ENCODE measurements around the gene LRRC3C.

Gene LRRC3C

DNA sequence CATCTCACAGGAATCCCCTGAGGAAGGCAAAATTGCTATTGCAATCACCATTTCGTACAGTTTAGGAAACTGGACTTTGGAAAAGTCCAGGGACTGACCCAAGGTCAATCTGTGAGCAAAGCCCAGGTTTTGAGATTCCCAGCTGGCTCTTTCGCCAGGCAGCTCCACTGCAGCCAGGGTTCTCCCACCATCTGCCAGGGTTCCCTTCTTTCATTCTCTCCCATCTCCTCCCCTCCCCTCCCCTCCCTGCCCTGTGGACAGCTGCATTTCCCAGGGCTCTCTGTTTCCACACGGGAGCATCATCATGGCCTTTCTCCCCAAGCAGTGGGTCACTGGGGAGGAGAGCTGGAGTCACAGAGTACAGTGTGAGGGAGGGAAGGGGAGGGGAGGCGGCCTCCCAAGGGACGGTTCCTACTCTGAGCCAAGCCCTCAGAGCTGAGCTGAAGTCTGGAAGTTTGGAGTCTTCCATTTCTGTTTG, 23.4 kb downstream of the LRRC3C start:
- no peak for FAIRE-seq

DNA sequence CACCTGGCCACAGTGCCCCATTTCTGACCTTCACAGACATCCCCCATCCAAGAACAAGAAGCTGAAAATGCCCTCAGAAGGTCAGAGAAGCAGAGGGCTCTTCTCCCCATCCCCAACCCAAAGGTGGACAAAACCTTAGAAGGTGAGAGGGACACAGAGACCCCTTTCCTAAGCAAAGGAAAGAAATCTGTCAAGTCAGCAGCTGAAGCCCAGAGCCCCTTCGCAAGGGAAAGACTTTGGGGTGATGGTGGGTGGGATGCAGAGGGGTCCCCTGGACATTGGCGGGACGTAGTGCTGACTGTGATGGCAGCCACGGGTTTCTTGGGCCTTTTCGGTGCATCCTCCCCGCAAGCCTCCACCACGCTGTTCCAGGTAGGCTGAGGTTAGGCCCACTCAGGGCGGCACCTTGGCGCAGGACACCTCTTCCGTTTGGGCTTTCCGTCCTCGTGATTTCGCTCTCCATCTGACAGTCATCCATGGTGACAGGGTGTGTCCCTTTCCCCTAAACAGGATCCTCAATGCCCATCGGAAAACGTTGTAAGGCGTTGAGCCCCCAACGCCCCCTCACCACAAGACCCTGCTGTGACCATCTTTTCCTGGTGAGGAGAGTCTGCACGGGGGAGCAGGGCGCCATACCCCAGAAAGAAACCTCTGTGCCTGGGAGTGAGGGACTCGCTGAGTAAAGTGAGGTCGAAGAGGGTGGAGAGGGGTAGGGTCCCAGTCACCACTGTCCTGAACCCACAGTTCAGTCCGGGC, 24.6 kb downstream of the LRRC3C start:
- FAIRE-seq, result no peak

DNA sequence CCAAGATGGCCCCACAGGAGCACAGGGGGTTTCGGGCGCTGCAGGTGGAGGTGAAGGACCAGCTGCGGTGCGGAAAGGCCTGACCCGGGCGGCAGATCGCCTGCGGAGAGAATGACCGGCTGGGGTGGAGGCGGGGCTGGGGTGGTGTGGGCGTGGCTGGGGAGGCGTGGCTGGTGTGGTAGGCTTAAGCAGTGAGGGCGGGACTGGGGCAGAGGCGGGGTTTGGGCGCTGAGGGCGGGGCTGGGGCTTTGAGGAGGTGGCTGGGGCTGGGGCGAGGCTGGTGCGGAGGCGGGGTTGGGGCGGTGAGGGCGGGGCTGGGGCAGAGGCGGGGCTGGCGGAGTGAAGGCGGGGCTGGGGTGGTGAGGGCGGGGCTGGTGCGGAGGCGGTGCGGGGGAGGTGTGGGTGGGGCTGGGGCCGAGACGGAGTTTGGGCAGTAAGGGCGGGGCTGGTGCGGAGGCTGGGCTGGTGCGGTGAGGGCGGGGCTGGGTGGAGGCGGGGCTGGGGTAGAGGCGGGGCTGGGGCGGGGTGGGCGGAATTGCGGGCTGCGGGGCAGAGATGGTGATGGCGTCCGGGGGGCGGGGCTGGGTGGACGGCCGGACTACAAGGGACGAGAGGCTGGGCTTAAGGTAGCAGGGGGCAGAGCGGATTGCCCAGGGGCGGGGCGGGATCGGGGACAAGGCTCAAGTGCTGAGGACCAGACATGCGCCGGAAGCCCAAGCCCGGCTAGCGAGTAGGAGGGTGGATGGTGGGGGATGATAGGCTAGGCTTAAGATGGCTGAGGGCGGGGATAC, 25.3 kb downstream of the LRRC3C start:
- peak; percentile 48 for FAIRE-seq

DNA sequence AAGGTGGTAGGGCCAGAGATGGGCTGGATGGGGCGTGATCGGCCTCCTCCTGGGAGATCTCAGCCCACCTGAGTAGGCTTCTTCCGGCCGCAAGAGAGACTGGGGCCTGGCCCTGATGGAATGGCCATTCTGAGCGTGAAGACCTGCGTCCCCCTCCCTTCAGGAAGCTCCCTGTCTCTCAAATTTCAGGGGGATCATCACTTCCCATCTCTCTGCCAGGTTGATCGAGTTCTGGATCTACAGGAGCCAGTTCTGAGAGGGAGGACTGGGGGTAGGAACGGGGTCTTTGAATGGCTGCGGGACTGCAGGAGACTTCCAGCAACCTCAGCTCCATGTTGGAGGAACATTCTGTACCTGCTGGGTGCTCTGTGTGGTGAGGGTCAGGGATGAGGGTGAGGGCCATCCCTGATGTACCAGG, 25.9 kb downstream of the LRRC3C start:
- no peak for FAIRE-seq

DNA sequence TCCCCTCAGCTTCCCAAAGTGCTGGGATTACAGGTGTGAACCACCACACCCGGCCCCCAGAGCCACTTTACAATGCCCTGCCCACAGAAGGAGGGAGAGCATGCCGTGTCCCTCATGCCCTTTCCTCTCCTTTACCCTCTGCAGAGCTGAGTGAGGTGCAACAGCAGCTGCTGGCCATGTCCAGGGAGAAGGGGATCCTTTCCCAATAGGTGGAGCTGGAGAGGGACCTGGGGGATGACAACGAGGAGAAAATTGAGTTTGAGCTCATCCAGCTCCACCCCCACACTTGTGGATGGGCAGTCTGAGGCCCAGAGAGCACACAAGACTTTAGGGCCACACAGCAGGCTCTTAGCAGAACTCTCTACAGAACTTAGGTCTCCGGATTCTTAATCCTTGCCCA, 27.3 kb downstream of the LRRC3C start:
- FAIRE-seq, result no peak

DNA sequence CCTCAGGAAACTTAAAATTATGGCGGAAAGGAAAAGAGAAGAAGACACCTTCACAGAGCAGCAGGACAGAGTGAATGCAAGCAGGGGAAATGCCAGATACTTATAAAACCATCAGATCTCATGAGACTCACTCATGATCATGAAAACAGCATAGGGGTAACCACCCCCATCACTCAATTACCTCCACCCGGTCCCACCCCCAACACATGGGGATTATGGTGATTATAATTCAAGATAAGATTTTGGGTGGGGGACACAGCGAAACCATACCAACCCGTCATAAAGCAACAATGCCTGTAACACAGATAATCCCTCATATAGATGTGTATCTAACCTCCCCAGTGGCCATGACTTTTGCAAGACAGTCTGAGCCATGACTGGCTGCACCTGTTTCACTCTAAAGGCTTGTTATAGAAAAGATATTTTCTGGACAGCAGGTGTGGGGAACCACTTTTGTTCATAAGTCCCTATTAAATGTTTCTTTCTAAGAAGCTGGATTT, 28.2 kb downstream of the LRRC3C start:
- no peak for FAIRE-seq

DNA sequence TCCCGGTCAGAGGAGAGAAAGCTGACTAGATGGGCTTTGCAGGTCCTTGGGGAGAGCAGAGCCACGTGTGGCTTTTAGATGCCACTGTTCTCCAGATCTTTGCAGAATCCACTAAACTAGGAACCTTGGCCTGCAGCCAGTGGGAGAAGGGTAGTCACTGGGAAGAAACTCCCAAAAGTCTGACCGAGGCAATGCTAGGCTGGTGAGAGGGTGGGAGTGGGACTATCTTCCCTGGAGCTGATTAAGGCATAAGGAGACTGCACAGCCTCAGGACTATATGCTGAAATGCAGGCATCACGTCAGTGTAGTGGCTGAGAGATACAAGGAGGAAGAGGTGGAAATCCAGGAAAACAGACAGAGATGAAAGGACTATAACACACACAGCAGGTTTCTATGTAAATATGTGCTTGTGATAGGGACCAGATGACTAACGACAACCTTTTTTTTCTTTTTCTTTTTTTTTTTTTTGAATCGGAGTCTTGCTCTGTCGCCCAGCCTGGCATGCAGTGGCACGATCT, 33.1 kb downstream of the LRRC3C start:
- FAIRE-seq, result no peak

DNA sequence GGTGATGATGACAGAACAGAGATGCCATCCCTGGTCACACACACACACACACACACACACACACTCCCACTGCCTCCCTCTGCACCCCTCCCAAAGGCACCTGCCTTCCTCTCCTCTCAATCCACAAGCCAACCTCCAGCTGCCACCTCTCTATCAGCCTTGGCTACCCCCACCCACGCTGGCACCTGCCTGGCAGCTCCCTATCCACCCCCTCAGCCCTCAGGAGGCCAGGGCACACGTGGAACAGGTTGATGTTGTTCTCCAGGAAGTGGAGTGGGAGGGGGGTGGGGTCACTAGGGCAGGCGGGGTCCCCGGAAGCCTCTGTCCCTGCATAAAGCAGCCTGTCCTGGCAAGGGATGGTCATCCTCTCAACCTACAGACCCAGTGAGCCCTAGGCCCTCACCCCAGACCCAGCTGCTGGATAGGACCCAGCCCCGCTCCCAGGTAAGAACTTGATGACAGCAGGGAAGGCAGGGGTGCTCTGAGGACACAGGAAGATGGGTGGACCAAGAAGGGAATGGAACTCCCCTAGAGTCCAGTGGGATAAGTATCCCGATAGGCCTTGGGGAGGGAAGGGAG, 35.2 kb downstream of the LRRC3C start, which contains the start of gene GSDMA:
Gene GSDMA, plus strand, starts transcription at position 363 of the 579 bp plus-strand sequence. CDS start 2,684 bp downstream, outside the sequence.
- no peak for FAIRE-seq

DNA sequence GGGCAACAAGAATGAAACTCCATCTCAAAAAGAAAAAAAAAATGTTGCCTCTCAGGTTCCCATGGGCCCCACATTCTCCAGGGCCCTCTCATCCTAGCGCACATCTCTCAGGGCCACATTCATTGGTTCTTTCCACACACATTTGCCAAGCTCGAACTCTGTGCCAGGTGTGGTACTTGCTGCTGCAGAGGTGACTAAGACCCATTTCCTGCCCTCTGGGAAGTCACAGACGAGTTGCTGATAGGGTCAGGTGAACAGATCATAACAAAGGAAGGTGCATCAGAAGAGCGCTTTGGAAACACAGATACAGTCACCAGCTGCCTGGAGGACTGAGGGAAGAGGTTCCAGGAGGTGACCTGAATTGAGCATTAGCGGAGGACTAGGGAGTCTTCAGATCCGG, 36.3 kb downstream of the LRRC3C start:
- FAIRE-seq, result no peak

DNA sequence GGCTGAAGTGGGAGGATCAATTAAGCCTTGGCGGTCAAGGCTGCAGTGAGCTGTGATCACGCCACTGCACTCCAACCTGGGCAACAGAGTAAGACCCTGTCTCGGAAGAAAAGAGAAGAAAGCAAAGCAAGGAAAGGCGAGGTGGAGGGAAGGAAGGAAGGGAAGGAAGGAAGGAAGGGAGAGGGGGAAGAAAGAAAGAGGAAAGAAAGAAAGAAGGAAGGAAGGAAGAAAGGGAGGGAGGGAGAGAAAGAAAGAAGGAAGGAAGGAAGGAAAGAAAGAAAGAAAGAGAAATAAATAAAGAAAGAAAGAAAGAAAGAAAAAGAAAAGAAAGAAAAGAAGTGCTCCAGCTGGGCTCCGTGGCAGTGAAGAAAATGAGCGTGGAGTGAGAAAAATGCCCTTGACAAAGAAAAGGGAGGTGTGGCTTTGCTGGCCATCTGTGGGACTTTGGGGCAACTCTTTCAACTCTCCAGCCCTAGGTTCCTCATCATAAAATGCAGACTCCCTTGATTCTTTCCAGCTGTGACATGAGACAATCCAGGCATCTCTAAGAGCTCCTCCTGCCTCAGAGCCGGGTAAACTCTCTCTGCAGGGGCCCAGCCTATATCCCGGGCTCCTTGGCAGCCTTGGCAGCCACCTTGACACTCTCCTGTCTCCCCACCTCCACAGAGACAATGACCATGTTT, 37.6 kb downstream of the LRRC3C start:
- no peak for FAIRE-seq

DNA sequence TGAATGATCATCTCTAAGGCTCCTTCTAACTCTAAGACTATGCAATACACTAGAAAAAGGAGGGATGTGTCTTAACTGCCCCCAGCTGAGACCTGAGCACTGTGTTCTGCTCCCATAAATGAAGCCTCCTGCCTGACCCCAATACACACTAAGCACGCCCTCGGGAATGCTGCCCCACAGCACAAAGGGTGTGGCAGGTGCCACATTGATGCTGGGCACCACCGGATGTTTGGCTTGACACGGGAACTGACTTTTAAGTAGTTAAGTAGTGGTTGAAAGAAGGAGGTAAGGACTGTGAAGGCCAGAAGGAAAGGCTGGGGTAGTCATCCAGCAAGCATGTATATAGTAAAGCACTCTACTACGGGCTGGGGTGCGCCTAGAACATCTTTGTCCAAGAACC, 39.2 kb downstream of the LRRC3C start:
- FAIRE-seq, result no peak

DNA sequence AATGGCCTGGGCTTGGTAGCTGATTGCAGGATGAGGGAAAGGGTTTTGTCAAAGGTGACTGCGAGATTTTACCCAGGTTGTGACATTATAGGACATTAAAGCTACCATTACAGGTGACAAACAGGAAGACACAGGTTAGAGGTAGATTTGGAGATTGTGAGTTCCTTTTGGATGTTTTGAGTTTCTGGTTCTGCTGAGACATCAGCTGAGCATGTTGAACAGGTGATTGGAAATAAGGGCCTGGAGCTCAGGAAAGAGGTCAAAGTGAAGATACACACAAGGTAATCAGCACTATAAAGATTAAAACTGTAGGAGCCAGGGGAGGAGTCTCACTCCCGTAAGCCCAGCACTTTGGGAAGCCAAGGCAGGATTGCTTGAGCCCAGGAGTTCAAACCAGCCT, 41.2 kb downstream of the LRRC3C start:
- no peak for FAIRE-seq

DNA sequence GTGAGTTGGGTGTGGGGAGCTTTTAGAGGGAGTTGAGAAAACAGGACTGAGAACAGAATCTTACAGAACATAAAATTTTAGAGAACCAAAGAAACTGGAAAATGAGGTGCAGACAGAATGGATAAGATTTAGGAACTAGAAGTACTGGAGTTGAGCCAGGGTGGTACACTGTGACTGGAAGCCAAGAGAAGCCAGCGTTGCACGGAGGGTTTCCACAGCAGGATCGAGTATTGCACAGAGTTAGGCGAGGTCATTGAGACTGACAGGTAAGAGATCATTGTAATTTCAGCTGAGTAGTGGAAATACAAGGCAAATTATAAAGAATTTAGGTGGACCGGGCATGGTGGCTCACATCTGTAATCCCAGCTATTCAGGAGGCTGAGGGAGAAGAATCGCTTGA, 41.8 kb downstream of the LRRC3C start:
- no peak for FAIRE-seq

DNA sequence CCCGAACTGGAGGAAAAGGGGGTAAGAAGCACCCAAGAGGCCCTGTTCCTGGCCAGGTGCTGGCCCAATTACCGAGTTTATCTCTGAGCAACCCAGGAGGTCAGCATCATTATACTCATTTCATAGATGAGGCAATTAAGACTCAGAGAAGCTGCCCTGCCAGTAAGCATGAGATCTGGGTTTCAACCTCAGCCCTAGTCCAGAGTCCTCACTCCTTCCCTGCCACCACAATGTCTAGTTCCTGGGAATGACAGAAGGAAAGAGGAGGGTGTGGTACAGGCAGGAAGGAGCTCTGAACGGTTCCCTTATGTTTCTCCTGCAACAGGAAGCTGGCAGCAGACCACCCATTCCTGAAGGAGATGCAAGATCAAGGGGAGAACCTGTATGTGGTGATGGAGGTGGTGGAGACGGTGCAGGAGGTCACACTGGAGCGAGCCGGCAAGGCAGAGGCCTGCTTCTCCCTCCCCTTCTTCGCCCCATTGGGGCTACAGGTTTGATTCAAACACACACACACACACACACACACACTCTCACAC, 42.7 kb downstream of the LRRC3C start:
- no peak for FAIRE-seq

DNA sequence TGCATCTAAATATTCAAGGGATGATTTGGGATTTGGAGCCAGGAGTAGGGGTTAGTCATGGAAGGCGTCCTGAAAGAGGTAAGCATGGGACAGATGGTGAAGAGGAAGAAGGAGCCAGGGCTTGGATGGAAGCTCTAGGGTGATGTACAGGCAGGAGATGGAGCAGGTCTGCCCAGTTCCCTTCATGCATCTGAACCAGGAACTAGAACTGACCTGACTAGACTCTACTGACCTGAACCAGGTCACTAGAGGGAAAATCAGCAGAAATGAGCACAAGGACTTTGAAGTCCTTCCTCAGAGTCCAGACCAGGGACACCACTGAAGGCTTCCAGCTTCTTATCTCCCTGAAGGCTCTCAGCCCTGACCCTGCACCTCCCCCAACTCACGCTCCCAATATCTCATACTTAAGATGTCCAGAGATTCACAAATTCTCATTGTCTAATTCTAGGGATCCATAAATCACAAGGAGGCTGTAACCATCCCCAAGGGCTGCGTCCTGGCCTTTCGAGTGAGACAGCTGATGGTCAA, 43.6 kb downstream of the LRRC3C start:
- FAIRE-seq, result no peak

DNA sequence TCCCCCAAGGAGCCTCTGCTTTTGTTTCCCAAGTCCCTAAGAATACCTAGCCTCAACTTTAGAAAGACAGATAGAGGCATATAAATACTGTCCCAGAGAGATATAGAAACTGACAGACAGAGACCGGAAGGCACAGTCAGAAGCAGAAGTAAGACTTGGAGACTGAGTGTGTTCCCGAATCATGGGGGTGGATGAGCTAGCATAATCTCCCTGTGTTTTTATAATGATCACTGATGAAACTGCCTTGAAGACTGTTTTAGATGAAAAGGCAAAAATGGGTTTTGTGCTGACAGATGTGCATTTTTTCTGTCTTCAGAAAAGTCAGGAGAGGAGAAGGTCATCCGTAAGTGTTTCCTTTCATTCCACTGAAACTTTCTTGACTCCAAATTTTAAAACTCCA, 44.7 kb downstream of the LRRC3C start:
- no peak for FAIRE-seq

DNA sequence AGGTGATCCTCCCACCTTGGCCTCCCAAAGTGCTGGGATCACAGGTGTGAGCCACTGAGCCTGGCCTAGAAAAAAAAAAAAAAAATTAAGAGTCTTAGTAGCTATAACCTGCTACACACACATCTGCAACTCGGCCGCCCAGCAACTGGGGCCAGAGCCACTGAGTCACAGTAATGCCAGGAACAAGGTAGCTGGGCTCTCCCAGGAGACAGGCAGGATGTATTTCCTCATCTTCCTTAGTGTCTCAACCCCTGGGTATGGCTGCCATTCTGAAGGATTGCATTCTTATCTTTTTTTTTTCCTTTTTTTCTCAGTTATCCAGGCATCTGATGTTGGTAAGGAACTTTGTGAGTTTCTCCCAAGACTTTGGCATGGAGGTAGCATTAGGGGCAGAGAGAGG, 46.0 kb downstream of the LRRC3C start:
- FAIRE-seq, result no peak

DNA sequence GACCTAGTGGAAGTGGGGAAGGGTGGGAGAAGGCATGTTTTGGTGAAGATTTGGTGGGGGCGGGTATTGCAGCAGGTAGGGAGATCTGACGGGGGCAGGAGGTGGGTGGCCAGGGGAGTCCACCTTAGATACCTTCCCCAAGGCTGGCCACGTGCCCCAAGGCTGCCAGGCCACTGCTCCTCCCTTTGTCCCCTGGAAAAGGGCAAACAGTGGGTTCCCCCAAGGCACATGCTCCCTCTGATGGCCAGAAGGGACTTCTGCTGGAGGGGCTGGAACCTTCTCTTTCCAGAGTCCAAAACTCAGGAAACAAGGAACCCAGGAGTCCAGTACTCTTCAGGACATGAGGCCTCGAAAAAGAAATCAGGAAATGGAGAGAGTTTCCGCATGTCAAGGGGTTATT, 46.9 kb downstream of the LRRC3C start:
- FAIRE-seq, result no peak

DNA sequence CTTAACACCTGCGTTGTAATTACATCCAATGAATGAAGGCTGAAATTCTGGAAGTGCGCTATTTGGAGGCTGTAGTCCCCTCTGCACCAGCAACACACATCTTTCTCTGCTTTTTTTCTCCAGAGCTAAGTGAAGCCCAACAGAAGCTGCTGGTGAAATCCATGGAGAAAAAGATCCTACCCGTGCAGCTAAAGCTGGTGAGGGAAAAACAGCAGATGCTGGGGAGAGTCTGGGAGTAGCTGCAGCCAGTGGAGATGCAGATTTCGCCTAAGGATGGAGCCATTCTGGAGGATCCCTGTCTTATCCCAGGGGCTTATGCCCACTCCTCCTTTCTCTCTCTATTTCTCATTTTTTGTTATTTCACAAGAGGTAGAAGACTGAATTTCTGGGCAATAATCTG, 48.3 kb downstream of the LRRC3C start:
- FAIRE-seq, result no peak

DNA sequence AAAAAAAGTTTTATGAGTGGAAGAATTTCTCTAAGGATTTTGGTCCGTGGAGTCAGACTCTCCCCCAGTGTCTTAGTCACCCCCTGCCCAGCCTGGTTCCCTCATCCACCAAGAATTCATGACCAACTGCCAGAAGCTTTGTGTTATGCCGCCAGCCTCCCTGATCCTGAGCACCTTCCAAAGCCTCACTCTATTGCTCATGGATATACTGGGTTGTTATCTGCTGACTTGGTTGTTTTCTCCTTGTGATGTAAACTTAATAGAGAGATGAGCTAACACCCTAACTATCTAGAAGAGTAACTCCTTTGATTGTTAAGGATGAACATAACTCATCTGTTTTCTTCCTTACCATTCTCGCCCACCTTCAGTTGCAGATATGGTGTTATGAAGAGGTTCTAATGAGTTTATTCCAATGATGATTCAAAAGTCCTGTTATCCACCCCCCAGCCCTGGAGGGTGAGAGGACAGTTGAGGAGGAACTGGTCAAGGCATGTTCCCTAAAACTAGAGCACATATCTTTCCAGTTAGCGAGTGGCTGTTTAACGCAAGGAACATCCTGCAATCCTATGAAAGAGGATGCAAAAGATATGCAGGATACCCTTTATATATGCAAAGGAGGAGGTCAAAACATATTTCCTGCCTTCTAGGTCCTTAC, 51.6 kb downstream of the LRRC3C start:
- no peak for FAIRE-seq

DNA sequence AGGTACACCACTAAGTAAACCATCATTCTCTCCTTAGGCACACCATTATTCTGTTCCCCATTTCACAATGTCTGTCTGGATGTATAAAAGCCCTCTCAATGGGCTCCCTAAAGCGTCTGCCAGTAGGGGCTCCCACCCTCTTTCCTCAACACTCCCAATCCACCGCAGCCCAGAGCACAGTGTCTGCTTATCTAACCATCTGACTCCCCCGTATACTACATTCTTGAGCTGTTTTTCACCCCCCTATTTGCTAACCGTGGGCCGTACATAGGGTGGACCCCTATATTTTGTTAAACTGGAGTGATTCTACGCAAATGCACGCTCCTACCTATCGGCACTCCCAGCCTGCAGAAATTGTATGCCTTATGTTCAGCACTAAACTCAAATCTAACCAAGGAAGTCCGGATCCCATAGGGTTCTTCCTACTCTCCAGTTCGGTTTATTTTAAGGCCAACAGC, 52.4 kb downstream of the LRRC3C start:
- FAIRE-seq, result no peak
